Activated CD8-positive, alpha-beta memory T cell treated with anti-CD3 and anti-CD28 coated beads, Interleukin-2, amount 50 U/mL, for 1 hour (primary cell): ENCODE results near the gene RHOG.
"Not testable (repeated sequence)": the region's sequence is repeated elsewhere in the genome, so short reads cannot be mapped to it uniquely, and the experiment has no call there.

Experiments used
- DNase-seq: peaks from one replicate; pipeline ENCODE4 v3.0.0-alpha.2; 2020; ENCODE audit errors: extremely low read depth

The RHOG gene

DNA sequence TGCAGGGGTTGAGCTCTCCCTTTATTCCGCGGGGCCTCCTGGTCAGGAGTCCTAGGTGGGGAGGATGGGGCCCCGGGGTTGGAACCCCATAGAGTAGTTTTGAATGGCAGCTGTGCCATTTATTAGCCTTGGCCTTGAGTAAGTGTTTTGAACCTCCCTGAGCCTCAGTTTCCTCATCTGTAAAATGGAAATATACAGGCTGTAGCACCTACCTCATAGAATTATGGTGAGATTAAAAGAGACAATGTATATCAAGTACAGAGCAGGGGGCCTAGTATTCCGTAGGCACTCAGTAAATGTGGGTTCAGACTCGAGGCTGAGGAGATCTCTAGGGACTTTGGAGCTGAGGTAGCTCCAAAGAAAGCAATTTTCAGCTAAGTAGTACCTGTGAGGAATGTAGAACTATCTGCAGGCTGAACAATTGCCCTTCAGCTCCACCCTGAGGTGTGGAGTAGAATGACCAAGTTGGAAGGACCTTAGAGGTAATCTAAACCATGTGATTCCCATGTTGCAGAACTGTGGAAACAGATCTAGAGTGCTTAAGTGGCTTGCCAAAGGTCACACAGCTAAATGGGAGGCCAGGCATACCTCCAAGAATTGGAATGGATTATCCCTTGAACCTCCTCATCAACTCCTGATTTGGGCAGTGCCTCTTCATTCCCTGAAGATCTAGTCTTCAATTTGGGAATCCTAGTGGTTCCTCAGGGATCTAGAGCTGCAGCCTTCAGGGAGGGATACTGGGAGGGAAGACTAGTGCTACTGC, 31.7 kb downstream of the RHOG start:
- DNase-seq = no peak

DNA sequence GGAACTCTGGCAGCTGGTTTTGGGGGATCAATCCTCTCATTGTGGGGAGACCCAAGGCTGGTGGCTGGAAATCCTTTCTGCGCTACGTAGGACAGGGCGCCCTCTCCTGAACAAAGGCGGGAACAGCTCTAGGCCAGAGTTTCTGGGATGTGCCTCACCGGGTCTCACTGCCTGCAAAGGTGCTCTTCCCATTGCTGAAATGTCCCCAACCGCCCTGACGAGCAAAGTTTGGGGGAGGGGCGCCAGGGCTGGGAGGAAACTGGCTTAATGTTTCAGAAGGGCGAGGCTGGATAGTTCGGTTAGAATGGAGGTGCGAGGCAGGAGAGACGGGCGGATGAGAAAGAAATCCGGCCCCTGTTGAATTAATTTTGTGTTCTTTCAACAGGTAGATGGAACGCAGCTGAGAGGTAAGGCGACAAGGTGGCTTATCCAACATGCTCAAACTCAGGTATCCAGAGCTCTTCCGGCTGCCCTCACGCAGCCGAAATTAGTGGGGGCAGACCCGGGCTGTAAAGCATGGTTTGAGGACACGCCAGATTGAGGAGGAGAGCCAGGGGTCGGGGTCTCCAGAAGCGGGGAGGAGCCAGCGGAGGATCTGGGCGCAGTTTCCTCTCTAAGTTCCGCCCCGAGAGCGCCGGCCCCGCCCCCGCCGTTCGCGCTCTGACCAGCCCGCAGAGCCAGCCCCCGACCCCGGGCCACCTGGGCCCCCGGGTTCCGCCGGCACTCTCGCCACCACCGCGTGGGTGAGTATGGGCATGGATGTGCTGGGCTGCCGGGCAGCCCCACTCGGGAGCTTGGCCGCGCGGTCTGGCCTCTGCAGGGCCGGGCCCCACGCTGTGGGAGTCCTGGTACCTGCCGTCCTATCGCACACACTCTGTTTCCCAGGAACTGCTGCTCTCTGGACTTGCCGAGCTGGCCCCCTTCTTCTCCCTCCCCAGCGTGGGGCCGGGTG, 32.6 kb downstream of the RHOG start, which contains the start of gene PGAP2:
Gene PGAP2 (plus strand): TSS at position 652 of the 952 bp plus-strand sequence. CDS start 2,700 bp downstream, outside the sequence.
- no peak for DNase-seq

- no peak for DNase-seq
Measured at GRCh38 chr11:3803726-3804495, 36.8 kb downstream of the RHOG start.

DNA sequence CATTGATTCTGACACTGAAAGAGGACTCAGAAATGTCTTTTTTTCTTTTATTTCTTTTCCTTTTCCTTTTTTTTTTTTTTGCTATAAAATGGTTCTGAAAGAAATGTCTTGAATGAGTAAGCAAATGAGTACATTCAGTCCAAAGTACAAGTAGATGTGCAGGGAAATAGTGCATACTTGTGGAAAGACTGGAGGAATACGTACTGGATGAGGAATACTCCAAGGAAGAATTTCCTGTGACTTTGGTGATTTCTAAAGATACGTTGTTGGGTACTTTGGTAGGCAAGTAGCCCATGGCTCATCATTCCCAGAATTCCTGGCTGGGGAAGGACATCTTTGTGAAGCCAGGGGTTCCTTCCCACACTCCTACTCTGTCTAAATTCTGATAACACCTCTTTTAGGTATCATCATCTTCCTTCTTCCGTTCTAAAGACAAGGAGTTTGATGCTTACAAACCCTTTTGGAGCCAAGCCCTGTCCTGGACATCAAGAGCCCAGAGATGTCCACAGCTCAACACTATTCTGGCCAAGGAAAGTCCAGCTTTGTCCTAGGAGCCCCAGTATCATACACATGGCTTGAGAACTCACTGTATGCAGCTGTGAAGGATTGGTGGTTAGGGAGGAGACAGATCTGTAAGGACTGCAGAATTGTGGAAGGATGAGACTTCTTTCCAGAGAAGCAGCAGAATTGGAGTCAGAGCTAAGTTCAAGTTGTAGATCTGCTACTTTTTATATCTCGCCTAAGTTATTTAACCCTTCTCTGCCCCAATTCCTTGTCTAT, 38.6 kb downstream of the RHOG start:
- no peak for DNase-seq

- no peak for DNase-seq
Measured at GRCh38 chr11:3799873-3800272, 40.9 kb downstream of the RHOG start.

- DNase-seq = no peak
Measured at GRCh38 chr11:3799143-3799542, 41.6 kb downstream of the RHOG start.

- DNase-seq = peak; percentile 99
Measured at GRCh38 chr11:3797329-3798090, 43.2 kb downstream of the RHOG start, which contains the start of gene NUP98. TSS of gene NUP98 (minus strand) at chr11:3797554. CDS start at chr11:3782117, 15,437 bp downstream.

GRCh38 chr11:3796801-3797328, 43.9 kb downstream of the RHOG start:
- no peak for DNase-seq

- no peak for DNase-seq
Measured at GRCh38 chr11:3796346-3796745, 44.4 kb downstream of the RHOG start.

- DNase-seq = no peak
Measured at GRCh38 chr11:3796002-3796311, 44.8 kb downstream of the RHOG start.

GRCh38 chr11:3795131-3796001, 45.4 kb downstream of the RHOG start:
- no peak for DNase-seq

DNA sequence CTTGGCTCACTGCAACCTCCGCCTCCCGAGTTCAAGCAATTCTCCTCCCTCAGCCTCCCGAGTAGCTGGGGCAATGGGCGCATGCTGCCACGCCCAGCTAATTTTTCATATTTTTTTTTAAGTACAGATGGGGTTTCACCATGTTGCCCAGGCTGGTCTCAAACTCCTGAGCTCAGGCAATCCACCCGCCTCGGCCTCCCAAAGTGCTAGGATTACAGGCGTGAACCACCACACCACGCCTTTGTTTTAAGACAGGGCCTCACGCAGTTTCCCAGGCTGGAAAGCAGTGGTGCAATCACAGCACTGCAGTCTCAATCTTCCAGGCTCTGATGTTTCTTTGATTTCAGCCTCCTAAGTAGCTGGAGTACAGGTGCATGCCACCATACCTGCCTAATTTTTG, 46.4 kb downstream of the RHOG start:
- DNase-seq = not testable (repeated sequence)

DNA sequence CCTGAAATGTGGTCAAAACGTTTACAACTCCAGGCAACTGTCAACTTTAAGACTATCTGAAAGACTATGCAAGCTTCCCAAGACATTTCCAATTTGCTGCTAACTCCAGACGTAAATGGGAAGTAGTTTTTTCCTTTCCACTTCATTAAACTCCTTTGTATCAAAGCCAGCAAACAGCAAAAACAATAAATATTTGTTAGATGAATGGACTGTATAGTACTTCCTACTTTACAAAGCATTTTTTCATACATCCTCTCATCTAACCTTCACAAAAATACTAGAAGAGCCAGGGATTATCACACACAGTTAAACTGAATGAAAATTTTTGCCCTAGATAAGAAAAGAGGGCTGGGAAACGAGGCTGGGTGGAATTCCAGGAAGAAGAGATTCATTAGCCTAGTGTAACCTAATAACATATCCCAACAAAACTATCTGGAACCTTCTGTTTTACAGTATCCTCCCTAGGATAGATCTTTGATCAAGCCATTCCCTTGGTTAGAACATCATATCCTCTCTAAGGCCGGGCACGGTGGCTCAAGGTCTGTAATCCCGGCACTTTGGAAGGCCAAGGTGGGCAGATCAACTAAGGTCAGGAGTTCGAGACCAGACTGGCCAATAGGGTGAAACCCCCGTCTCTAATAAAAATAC, 53.9 kb downstream of the RHOG start:
- no peak for DNase-seq

GRCh38 chr11:3783611-3784010, 57.1 kb downstream of the RHOG start:
- DNase-seq = no peak

DNA sequence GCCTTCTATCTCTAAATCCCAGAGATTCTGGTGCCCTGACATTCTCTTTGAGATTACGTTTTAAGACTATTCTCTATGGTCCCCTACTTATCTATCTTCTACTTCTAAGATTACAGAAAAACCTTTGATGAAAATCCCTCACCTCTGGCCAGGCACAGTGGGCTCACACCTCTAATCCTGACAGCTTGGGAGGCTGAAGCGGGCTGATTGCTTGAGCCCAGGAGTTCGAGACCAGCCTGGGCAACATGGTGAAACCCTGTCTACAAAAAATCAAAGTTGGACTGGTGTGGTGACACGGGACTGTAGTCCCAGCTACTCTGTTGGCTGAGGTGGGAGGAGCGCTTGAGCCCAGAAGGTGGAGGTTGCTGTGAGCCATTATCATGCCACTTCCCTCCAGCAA, 57.8 kb downstream of the RHOG start:
- DNase-seq = no peak

DNA sequence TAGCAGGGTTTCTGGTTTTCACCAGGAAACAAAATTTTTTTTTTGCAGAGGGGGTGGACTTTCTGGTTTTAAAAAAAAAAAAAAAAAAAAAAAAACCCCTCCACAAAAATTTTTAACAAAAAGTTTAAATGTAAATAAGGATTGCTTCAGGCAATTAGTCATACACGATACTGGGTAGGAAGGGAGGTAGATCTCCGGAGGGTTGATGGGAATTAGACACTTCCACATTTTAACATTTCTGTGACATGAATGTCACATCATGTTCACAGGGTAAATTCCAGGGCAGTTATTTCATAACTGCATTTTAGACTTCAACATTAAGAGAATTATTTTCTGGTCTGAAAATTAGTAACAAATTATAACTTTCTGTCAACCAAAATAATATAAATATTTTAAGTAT, 59.3 kb downstream of the RHOG start:
- no peak for DNase-seq
